MV-4-11 (cell line): ENCODE data around the gene RHPN2.
A peak's percentile ranks its signal among the peaks of the same experiment; 100 is the strongest.

Source experiments
- DNase-seq: peaks from one replicate; lab custom pipeline; 2025; lab: John Stamatoyannopoulos, UW

The RHPN2 gene

DNA sequence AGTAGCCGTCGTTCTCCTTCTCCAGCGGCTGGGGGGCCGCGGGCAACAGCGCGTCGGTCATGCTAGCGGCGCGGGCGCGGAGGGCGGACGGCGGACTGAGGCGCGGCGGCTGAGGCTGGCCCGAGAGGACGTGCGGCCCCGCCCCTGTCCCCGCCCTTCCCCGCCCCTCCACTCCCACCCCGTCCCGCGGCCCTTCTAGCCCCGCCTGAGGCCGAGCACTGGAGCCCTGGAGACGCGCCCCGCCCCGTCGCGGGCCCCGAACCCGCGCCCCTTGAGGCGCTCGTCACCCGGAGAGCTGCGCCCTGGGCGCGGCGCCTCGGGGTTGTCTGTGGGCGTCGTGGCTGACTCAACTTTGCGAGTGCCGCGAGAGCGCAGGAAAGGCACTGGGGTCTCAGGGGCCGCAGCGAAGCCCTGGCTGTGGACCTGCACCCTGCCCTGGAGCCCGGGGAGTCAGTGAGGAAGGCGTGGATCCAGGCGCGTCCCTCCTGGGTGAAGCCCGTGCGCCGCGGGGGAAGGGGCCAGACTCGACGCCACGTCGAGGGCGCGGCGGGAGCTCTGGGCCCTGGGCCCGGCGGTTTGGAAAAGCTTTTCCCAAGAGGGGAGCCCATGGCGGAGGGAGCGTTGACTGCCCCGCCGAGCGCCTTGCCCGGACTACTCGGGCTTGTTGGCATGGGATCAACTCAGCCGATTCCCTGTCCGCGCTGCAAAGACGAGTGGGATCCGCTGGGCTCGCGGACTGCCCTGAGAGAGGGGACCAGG lies at the start of gene RHPN2:
TSS of gene RHPN2 (minus strand) at position 97 of the 759 bp plus-strand sequence. CDS start at position 61, 36 bp downstream.
- no peak for DNase-seq

DNA sequence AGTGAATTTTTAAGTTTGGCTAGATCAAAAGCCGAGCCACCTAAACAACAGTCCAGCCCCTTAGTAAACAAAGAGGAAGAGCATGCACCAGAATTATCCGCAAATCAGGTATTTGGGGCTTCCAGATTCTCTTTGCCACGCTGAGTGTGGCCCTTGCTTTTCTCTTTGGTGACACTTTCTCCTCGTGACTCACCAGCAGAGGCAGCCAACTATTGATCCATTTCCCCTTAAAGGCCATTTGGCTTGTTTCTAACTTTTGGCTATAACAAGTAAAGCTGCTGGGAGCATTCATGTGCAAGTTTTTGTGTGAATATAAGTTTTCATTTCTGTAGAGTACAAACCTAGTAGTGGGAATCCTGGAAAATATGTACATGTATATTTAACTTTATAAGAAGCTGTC lies 49.6 kb upstream of the RHPN2 start:
- DNase-seq = no peak

DNA sequence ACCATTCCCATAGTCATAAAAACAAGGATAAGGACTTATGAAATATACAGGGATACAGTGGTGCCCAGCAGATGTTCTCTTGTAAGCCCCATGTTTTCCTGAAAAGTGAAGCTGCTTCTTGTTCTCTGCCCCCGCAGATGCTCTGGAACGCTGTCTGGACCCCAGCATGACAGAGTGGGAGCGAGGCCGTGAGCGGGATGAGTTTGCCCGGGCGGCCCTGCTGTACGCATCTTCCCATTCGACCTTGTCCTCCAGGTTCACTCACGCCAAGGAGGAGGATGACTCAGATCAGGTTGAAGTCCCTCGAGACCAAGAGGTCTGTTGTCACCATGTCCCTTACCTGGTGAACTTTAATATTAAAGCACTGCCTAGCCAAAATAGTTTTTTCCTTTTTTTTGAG lies 46.9 kb upstream of the RHPN2 start:
- DNase-seq = no peak

DNA sequence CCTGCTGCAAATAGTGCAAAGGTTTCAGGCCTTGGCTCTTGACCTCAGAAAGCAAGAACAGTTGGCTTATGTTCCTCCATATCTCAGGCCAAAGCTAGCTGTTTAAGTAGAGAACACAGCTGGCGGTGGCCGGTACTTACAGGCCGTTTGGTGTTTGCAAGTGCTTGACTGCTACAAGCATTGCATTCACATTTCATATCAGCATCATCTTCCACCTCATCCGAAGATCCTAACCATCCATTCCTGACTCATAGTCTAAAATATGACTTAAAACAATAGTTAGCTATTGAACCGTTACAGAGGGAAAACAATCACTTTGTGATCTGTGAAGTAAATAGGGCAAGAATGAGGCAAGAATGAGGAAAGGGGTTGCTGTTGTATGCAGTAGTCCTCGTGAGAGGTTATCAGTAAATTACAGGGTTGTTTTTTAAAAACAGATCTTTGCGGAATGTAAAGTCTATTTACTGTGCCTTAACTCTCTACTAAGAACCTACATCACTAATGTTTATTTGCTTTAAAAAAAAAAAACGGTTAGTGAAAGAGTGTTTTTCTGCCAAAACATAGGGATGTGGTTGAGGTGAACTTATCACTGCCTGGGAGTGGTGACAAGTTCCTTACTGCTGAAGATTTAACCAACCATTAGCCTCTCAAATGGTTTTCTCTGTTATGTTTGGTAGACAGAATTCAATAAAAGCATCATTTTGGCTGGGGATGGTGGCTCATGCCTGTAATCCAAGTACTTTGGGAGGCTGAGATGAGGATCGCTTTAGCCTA lies 45.6 kb upstream of the RHPN2 start:
- no peak for DNase-seq

DNA sequence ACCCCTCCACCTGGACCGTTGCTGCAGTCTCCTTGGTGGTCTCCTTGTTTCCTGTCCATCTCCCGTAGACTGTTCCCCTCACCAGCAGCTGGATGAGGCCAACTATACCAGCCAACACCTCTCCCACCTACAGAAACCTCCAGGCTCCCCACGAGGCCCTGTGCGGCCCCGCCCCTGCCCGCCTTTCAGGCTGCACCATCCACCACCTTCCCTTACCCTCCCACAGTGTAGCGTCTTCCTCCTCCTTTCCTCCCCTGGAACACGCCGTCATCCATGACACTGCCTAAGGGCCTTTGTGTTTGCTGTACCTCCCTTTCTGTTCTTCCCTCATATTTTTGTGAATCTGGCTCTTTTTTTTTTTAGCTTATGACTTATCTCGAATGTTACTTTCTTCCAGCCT lies 43.5 kb upstream of the RHPN2 start:
- DNase-seq = no peak

DNA sequence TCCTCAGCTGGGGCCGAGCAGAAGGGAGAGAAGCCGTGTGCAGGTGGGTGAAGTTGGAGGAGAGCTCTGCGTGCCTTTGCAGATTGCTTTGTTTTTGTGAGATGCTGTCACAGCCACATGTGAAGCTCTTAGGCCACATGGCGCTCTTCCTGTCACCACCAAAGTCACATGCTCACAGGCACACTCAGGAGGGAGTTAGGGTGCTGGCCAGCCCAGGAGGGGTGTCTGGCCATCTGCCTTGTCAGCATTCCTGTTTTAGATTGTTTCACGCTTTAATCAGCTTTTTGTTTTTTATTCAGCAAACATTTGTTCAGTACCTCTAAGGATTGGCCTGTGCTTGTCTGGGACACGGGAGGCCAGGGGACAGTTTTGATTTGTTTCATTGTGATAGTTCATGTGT lies 38.2 kb upstream of the RHPN2 start:
- DNase-seq = no peak

DNA sequence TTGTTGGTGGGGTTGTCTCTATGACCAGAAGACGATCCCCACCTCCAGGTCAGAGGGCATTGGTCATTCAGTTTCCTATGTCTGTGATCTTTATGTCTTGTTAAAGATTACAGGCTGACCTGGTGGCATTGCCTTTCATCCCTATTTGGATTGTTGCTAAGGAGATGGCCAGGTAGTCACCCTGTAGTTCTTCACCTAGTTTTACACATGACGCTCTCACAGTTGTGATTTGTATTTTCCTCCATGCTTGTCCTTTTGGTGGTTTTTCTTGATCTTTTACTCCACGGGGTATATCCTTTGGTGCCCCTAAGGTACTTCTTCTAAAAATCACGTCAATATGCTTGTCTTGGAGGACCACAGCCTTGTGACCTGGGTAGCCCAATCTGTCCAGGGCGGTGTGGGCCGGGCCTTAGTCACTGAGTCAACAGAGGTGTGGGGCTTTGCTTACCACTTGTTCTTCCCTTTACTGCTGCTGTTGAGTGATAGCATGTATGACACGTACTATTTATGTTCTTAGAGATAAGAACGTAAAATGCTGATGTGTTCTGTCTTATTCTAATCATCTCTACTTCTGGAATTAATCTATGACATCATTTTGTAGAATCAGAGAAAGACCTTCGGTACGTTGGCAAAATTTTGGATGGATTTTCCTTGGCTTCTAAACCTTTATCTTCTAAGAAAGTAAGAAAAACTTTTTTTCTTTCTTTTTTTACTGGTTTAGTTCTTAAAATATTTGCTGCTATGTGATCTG lies 36.4 kb upstream of the RHPN2 start:
- no peak for DNase-seq

DNA sequence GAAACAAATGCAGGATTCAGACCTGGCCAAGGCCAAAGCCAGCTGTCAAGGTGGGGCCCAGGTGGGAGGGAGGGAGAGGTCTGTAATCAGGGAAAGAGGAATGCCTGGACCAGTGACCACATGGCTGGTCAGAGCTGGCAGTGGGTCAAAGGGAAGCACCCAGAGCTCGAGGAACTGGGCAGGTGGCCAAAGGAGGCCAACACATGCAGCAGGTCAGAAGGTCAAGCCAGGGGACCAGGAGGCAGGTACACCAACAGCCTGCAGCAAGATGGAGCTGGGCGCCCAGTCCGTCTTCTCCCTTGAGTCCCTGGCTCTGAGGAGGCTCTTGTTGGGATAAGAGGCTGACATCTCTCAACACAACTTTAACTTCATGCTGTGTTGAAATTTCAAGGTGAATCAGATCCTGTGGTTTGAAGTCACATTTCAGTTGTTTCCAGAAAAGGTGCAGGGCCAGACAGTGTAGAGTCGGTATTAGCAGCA lies 33.4 kb upstream of the RHPN2 start:
- DNase-seq = no peak

DNA sequence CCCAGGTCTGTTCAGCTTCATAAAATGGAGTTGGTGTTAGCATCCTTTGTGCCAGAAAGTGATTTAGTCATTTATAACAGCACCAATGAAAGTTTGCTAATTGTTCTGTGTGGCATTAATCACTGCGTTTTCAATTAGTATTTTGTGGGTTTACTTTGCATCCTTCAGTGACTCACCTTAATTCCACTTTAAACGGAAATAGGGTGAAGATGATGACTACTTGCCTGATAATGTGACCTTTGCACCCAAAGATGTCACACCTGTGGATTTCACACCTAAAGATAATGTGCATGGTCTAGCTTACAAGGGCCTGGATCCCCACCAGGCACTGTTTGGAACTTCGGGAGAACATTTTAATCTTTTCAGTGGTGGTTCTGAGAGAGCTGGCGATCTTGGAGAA lies 31.3 kb upstream of the RHPN2 start:
- no peak for DNase-seq

DNA sequence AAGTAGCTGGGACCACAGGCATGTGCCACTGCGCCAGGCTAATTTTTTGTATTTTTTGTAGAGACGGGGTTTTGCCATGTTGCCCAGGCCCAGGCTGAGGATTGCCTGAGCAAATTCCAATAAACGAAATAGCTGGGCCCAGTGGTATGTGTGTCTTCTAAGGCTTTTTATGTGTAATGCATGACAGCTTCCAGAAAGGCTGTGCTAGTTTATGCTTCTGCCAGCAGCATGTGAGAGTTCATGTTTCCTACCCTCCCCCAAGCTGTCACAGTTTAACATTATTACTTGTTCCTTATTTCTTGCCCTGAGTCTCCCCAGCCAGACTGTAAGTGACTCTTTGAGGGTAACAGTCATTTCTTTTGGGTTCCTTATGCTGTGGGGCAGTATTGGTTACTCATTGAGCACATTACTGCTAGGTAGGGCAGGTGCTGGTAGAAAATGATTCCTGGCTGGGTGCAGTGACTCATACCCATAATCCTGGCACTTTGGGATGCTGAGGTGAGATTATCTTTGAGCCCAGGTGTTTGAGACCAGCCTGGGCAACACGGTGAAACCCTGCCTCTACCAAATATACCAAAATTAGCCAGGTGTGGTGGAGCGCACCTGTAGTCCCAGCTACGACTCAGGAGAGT lies 29.9 kb upstream of the RHPN2 start:
- DNase-seq = peak; percentile 43

DNA sequence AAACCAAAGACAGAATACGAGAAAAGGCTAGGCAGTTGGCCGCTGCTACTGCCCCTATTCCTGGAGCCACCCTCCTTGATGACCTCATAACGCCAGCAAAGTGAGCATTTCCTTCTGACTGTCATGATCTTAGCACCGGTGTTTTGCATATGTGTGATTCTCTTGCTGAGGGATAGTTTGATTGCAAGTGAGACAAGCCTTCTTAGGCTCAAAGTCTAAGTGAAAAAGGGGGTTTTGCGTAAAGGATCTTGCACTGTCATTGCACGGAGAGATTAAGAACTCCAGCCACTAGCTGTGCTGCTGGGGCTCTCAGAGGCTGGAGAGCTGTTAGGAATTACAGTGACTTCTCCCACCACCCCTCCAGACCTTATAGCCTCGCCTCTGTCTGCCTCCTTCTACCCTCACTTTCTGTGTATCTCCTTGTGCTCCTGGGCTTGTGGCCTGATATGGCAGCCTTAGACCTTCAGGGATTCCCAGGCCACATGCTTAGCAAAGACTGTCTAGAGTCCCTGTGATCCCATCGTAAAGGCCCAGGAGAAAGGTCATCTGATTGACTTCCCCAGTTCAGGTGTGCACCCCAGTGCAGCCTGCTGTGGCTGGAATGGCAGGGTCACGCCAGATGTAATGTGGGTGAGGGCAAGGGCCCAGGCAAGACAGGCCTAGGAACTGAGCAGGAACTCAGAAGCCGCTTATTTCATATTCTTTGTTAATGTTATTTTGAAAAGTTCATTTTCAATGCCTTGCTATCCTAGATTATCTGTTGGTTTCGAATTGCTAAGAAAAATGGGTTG lies 28.9 kb upstream of the RHPN2 start:
- DNase-seq = no peak

DNA sequence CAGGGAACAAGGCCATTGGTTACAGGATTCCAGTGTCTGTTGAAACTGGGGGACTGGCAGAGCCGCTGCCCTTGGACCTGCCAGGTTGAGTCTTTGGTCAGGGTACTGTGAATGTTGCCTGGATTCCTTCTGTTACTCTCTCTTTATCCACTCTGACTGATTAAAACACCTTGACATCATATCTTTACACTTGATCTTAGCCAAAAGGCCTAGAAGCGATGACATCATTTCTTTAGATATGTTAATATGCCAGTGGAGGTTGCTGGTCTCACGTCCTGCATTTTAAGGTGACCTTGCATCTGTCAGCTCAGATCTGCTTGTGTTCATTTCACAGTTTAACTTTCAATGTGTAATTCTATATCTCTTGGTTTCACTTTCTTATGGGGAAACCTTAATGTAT lies 25.5 kb upstream of the RHPN2 start:
- DNase-seq = no peak

DNA sequence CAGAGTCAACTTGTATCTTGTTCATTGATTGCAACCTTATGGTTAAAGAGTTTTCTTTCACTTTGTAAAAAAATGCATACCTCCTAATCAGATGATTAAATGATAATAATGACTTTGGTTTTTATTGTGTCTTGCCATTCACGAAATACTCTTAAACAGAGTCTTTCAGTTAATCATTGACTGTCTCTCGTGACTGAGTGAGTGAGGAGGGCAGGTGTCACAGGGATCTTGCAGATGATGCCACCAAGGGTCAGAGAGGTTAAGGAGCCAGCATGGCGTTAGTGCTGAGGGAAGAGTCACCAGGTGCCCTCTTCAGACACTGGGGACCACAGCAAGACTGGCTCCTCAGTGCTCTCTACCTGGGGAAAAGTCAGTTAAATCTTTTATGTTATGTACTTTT lies 24.3 kb upstream of the RHPN2 start:
- DNase-seq = no peak

DNA sequence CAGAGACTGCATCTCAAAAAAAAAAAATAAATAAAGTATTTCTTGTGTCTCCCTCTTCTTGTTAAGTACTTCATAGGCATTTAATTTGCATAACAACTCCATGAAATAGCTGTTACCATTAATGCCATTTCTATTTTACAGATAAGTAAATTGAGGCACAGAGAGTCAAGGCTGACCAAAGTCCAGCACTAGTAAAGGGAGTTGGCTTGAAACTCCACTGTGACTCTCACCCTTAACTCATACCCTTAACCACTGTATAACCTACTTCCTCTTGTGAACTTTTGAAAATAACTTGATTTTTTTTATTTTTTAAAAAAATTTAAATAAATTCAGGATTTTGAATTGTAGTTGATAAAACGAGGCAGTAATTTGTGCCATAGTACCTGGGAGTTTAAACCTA lies 22.3 kb upstream of the RHPN2 start:
- DNase-seq = no peak

DNA sequence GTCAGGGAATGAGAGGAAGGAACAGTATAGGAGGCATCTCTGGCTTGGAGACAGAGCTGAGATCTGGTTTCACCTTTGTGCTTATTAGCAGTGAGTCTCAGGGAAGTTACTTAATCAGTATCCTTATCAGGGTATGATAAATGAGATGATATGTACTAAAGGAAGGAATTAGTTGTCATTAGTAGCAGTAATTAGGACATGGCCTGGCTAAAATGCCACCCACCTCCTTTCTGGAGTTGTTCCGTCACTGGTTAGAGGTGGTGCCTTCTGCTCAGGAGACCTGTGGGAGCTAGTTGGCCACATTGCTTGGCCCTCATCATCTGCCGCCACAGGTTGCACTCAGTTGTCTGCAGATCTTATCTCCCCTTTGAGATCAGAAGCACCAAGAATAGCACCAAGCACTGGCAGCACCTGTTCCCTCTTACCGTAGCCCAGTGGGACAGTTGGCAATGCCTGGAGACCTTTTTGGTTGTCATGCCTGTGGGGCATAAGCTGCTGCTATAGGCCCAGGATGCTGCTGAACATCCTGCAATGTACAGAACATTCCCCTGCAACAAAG lies 21.0 kb upstream of the RHPN2 start:
- no peak for DNase-seq

DNA sequence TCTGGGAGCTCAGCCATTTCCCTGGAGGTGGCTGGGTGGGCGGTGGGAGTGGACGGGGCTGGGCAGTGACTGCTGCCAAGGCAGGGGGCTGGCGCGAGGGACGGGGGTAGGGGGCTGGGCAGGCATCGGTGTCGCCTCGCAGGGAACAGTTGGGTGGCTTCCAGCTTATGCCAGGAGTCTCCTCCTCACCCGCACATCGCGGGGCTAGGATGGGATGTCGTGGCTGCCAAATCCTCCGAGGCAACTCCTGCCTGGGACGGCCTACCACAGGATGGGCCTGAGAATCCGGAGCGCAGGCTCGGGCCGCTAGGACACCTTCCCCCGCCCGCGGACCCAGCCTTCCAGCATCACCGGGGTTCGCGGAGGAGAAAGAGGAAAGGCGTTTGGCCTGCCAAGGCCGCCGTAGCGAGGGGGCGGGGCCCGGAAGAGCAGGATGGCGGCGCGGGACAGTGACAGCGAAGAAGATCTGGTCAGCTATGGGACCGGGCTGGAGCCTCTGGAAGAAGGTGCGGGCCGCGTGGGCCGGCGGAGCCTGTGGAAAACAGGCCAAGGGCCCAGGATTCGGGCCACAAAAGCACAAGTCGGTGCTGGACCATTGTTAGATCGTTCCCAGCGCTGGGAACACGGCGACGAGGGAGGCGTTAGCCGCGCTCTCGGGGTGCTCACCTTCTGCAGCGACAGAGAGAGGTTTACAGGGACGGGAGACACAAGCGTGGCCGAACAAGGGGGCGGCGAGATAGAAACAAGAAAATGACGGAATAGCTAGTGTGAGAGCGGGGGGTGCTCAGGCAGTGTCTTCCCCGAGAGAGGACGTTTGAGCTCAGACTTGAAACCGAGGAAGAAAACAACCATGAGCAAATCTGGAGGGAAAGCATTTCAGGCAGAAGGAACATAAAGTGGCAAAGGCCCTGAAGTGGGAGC lies 16.3 kb upstream of the RHPN2 start, which contains the start of gene GPATCH1:
TSS of gene GPATCH1 (plus strand) at position 421 of the 921 bp plus-strand sequence. CDS start at position 434, 13 bp downstream.
- peak; percentile 74 for DNase-seq

DNA sequence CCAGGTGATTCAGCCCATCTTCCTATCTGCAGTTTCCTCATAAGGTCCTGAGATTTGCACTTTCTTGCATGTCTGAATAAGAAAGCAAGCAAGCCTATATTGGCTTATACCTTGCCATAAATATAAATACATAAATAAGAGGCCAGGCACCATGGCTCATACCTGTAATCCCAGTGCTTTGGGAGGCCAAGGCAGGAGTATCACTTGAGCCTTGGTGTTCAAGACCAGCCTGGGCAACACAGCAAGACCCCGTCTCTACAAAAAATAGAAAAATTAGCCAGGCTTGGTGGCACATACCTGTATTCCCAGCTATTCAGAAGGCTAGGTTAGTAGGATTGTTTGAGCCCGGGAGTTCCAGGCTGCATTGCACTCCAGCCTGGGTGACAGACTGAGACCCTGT lies 10.8 kb upstream of the RHPN2 start:
- DNase-seq = no peak

DNA sequence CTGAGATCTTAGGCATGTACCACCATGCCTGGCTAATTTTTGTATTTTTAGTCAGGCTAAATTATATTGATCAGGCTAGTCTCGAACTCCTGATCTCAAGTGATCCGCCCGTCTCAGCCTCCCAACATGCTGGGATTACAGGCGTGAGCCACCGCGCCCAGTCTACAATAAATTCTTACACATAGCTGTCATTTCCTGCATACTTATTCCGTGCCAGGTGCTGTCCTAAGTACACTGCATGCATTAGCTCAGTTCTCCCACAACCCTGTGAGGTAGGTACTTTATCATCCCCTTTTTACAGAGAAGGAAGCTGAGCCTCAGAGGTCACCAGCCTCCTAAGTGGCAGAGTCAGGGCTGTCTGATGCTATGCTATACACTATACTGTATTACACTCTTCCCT lies 7.2 kb upstream of the RHPN2 start:
- no peak for DNase-seq

DNA sequence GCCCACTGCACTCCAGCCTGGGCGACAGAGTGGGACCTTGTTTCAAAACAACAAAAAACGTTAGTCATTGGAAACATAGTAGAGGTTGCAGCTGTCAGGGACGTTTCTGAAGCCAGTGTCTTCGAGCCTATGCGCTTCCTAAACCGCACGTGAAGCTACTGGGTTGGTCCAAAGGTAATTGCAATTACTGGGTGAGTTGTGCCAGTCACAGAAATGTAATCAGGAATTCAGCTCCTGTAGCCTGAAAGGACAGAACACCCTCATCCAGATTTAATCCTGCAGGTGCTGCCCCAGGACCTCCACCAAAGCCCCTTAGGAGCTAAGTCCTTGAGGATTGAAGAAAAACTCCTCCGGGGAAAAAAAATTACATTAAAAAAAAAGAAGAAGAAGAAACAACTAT lies 2.4 kb upstream of the RHPN2 start:
- DNase-seq = no peak

DNA sequence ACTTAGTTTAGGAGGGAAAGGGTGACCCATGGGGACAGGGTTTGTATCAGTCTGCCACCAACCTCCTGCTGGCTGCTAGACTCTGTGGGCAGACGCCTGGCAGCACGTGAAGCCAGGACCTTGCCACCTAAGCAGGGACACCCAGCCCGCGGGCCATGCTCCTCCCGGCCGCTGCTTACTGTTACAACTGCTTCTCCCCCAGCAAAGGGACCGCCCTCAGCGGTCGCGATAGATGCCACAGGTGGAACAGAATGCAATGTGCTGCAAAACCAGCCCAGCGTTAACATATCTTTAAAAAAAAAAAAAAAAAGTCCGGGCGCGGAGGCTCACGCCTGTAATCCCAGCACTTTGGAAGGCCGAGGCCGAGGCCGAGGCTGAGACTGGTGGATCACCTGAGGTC lies 1.9 kb upstream of the RHPN2 start:
- DNase-seq = no peak
